HEK293 (cell line): ENCODE results near the gene BOC.

Source experiments
- GLI2 ChIP-seq: fragments of 450-650 bp; formaldehyde crosslinking; IDR thresholded peaks from 2 replicates; pipeline ENCODE4; 2017; ENCODE audit warnings: missing biosample characterization, missing genetic modification characterization, low read depth, borderline replicate concordance
- ZBTB20 ChIP-seq: fragments of 450-650 bp; formaldehyde crosslinking; IDR thresholded peaks from 2 replicates; pipeline ENCODE4 v1.5.1; 2016; ENCODE audit warnings: missing biosample characterization, missing genetic modification characterization
- ZNF114 ChIP-seq: fragments of 450-650 bp; formaldehyde crosslinking; IDR thresholded peaks from 2 replicates; pipeline ENCODE4 v1.5.0; 2017; ENCODE audit warnings: missing biosample characterization, missing genetic modification characterization
- ZNF529 ChIP-seq: fragments of 450-650 bp; formaldehyde crosslinking; IDR thresholded peaks from 2 replicates; pipeline ENCODE4 v1.5.1; 2017; ENCODE audit warnings: missing genetic modification characterization, missing biosample characterization; ENCODE audit not compliant: insufficient replicate concordance
- TF ChIP-seq, protein P1 (sequence below): fragments of 450-650 bp; formaldehyde crosslinking; IDR thresholded peaks from 2 replicates; pipeline ENCODE4 v1.5.1; 2016; ENCODE audit warnings: missing biosample characterization, missing genetic modification characterization
- TF ChIP-seq, protein P2 (sequence below): fragments of 450-650 bp; formaldehyde crosslinking; IDR thresholded peaks from 2 replicates; pipeline ENCODE4 v1.5.1; 2017; ENCODE audit warnings: missing biosample characterization, missing genetic modification characterization

DNA sequence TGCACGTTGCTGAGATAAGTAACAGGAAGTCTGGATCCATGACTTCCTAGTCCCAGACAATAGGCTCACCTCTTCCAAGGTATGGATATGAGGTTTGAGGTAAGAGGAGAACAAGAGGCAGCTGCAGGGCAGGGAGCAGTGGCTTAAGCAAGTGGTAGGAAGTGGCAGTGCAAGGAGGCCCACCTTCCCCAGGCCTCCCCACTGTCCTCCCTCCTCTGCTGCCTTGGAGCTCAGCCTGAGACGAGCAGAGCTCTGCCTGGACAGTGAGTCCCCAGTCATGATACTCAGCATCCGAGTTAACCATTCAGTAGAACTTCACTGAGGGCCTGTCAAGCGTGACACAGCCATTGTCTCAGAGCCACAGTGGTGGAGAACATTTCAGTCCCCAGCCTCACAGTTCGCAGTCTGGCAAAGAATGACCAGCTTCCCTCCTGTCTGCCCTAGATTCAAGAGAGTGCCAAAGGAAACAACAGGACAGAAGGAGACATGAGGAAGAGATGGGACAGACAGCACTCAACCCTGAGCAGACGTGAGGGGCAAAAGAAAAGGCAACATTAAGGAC is 41.4 kb upstream of the BOC start:
- TF ChIP-seq, protein P1, sequence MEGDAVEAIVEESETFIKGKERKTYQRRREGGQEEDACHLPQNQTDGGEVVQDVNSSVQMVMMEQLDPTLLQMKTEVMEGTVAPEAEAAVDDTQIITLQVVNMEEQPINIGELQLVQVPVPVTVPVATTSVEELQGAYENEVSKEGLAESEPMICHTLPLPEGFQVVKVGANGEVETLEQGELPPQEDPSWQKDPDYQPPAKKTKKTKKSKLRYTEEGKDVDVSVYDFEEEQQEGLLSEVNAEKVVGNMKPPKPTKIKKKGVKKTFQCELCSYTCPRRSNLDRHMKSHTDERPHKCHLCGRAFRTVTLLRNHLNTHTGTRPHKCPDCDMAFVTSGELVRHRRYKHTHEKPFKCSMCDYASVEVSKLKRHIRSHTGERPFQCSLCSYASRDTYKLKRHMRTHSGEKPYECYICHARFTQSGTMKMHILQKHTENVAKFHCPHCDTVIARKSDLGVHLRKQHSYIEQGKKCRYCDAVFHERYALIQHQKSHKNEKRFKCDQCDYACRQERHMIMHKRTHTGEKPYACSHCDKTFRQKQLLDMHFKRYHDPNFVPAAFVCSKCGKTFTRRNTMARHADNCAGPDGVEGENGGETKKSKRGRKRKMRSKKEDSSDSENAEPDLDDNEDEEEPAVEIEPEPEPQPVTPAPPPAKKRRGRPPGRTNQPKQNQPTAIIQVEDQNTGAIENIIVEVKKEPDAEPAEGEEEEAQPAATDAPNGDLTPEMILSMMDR (tag by site-specific recombination) = no peak
- TF ChIP-seq GLI2 (tag by site-specific recombination) (no peak), ZBTB20 (tag by site-specific recombination) (no peak), ZNF529 (tag by site-specific recombination) (no peak), ZNF114 (tag by site-specific recombination) (no peak)
- TF ChIP-seq, protein P2, sequence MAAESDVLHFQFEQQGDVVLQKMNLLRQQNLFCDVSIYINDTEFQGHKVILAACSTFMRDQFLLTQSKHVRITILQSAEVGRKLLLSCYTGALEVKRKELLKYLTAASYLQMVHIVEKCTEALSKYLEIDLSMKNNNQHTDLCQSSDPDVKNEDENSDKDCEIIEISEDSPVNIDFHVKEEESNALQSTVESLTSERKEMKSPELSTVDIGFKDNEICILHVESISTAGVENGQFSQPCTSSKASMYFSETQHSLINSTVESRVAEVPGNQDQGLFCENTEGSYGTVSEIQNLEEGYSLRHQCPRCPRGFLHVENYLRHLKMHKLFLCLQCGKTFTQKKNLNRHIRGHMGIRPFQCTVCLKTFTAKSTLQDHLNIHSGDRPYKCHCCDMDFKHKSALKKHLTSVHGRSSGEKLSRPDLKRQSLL (tag by site-specific recombination) = no peak
